NT2/D1 (cell line): Measurements from ENCODE around the gene TASOR2.

Source experiments
- SUZ12 ChIP-seq: IDR thresholded peaks from 2 replicates; pipeline ENCODE4 v1.6.1; 2011; ENCODE audit not compliant: insufficient read length, insufficient read depth; ENCODE audit errors: extremely low read depth
- YY1 ChIP-seq: IDR thresholded peaks from 2 replicates; pipeline ENCODE4 v1.6.1; 2011; ENCODE audit not compliant: insufficient read length, insufficient read depth
- ZNF274 ChIP-seq: IDR thresholded peaks from 2 replicates; pipeline ENCODE4 v1.6.1; 2011; ENCODE audit warnings: mild to moderate bottlenecking, low read depth, low read length

DNA sequence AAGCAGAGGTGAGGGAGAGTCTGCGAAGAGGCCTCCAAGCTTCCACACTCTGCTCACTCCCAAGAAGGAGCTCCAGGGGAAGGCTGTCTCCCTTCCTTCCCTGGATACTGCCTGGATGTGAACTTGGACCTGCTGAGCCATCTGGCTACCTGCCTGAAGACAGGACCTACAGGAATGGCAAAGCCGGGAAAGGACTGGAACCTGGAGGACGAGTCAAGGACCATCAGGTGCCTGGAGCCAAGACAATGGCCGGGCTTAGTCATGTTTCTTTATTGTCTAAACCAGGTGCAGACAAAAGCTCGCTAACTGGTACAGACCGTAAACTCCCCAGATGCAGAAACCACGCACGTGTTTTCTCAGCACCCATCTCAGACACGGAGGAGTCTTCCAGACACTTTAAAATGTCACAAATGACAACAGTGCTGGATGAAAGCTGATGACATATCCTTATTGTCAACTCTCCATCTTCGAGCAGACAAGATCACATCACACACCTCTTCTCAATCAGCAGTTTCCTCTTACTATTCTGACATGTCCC is 30.4 kb upstream of the TASOR2 start:
- TF ChIP-seq SUZ12 (no peak), YY1 (no peak), ZNF274 (no peak)
